ENCODE results near the gene PPP1R17.

DNA sequence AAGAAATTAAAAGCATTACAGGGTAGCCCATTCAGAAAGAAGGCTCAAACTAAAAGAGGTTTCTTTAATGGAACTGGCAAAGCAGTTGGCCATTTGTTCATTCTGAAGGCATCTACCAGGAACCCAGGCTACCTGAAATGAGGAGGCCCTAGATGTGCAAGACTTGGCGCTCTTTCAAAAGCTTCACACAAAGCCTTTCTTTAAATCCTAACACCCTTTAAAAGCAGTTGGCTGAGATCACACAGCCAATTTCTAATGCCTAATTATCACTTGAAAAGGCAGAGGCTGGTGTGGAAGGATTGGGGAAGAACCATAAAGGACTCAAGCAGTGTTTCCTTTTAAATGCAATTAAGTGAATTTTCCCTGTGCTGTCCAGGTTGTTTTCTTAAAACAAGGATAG, 23.2 kb downstream of the PPP1R17 start:
- TF ChIP-seq PRDM1 (tag by site-specific recombination; IDR thresholded peaks at IDR 0.05) (no peak), KLF16 (tag by site-specific recombination; IDR thresholded peaks at IDR 0.05) (no peak), ZBTB1 (tag by site-specific recombination; IDR thresholded peaks at IDR 0.05) (no peak), TCF7L2 (IDR thresholded peaks at IDR 0.05; ENCODE audit: borderline replicate concordance, low read depth, low read length) (no peak), ZNF184 (tag by site-specific recombination; IDR thresholded peaks at IDR 0.05) (no peak), ZNF24 (tag by site-specific recombination; IDR thresholded peaks at IDR 0.05) (no peak), ZEB2 (tag by site-specific recombination; IDR thresholded peaks at IDR 0.05) (no peak)
- TF ChIP-seq, protein P1, sequence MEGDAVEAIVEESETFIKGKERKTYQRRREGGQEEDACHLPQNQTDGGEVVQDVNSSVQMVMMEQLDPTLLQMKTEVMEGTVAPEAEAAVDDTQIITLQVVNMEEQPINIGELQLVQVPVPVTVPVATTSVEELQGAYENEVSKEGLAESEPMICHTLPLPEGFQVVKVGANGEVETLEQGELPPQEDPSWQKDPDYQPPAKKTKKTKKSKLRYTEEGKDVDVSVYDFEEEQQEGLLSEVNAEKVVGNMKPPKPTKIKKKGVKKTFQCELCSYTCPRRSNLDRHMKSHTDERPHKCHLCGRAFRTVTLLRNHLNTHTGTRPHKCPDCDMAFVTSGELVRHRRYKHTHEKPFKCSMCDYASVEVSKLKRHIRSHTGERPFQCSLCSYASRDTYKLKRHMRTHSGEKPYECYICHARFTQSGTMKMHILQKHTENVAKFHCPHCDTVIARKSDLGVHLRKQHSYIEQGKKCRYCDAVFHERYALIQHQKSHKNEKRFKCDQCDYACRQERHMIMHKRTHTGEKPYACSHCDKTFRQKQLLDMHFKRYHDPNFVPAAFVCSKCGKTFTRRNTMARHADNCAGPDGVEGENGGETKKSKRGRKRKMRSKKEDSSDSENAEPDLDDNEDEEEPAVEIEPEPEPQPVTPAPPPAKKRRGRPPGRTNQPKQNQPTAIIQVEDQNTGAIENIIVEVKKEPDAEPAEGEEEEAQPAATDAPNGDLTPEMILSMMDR (tag by site-specific recombination; IDR thresholded peaks at IDR 0.05): no peak
- TF ChIP-seq, protein P2, sequence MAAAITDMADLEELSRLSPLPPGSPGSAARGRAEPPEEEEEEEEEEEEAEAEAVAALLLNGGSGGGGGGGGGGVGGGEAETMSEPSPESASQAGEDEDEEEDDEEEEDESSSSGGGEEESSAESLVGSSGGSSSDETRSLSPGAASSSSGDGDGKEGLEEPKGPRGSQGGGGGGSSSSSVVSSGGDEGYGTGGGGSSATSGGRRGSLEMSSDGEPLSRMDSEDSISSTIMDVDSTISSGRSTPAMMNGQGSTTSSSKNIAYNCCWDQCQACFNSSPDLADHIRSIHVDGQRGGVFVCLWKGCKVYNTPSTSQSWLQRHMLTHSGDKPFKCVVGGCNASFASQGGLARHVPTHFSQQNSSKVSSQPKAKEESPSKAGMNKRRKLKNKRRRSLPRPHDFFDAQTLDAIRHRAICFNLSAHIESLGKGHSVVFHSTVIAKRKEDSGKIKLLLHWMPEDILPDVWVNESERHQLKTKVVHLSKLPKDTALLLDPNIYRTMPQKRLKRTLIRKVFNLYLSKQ (tag by site-specific recombination; IDR thresholded peaks at IDR 0.05; ENCODE audit: borderline replicate concordance): no peak

Data from HEK293 (cell line).